HepG2 (cell line): ENCODE results near the gene BEST2. TPM values are rescaled to one million over a fixed set of nuclear protein-coding genes. Genes with fewer than 3 reads are reported as not detected.

Source experiments
- DNMT3B ChIP-seq: conservative IDR thresholded peaks from 2 replicates; pipeline ENCODE4 v1.6.1; 2016; ENCODE audit warnings: missing biosample characterization, control low read depth
- GABPA ChIP-seq, 2 experiments: IDR thresholded peaks; 2 replicates each; pipeline ENCODE4 v1.6.1; 2011 to 2016; ENCODE audit warnings: low read depth in 2 of 2, low read length in 1 of 2, missing biosample characterization in 1 of 2, missing genetic modification characterization in 1 of 2
- HINFP ChIP-seq: sonication (generic); formaldehyde crosslinking; IDR thresholded peaks from 2 replicates; pipeline ENCODE4 v1.4.0; 2020; ENCODE audit warnings: low read depth, mild to moderate bottlenecking, missing genetic modification reagents
- NFATC3 ChIP-seq: sonication (generic); formaldehyde crosslinking; IDR thresholded peaks from 2 replicates; pipeline ENCODE4 v1.5.1; 2020; ENCODE audit warnings: mild to moderate bottlenecking, missing genetic modification reagents
- RCOR2 ChIP-seq: IDR thresholded peaks from 2 replicates; pipeline ENCODE4 v1.6.1; 2016; ENCODE audit warnings: missing biosample characterization, missing genetic modification reagents
- SOX13 ChIP-seq, 3 experiments: fragments of 450-650 bp in 1 of 3; sonication (generic) in 1 of 3; formaldehyde crosslinking in 1 of 3; IDR thresholded peaks in 2 of 3; conservative IDR thresholded peaks in 1 of 3; 2 replicates each; pipeline versions ENCODE4 v1.5.0 to v1.6.1; 2016 to 2020; ENCODE audit warnings: antibody characterized with exemption in 1 of 3, mild to moderate bottlenecking in 1 of 3, missing compliant biosample characterization in 1 of 3, missing genetic modification reagents in 1 of 3, moderate library complexity in 1 of 3
- SP4 ChIP-seq: sonication (generic); formaldehyde crosslinking; IDR thresholded peaks from 2 replicates; pipeline ENCODE4 v1.8.1; 2023; ENCODE audit warnings: mild to moderate bottlenecking, missing genetic modification reagents
- YY1 ChIP-seq: IDR thresholded peaks from 2 replicates; pipeline ENCODE4 v1.6.1; 2011; ENCODE audit warnings: low read length, low read depth, moderate library complexity, mild to moderate bottlenecking; ENCODE audit not compliant: insufficient read depth, insufficient replicate concordance
- ZBTB49 ChIP-seq: sonication (generic); formaldehyde crosslinking; IDR thresholded peaks from 2 replicates; pipeline ENCODE4 v1.4.0; 2020; ENCODE audit warnings: missing genetic modification reagents, borderline replicate concordance
- ZFP1 ChIP-seq: IDR thresholded peaks from 2 replicates; pipeline ENCODE4 v1.6.1; 2016
- ZNF136 ChIP-seq: sonication (generic); formaldehyde crosslinking; IDR thresholded peaks from 2 replicates; pipeline ENCODE4 v1.8.1; 2022; ENCODE audit warnings: low read depth, mild to moderate bottlenecking, moderate library complexity, missing genetic modification reagents
- ZNF589 ChIP-seq: sonication (generic); formaldehyde crosslinking; conservative IDR thresholded peaks from 2 replicates; pipeline ENCODE4 v1.8.0; 2022; ENCODE audit warnings: mild to moderate bottlenecking, moderate library complexity, missing genetic modification reagents
- polyA plus RNA-seq, 8 experiments: library from polyadenylated mRNA; depleted of rRNA in 3 of 8; stranded (reverse) in 7 of 8; unstranded in 1 of 8; fragments of >200 nt; fragmentation: Illumina TruSeq in 4 of 8; extraction: Trizol in 4 of 8; gene quantifications; 2 replicates each; pipeline versions ENCODE4 v1.2.1 to v1.2.3, GENCODE V29; 2011 to 2016; ENCODE audit warnings: low read depth in 4 of 8, missing spikeins in 1 of 8, mixed read lengths in 1 of 8; ENCODE audit not compliant: insufficient read depth in 1 of 8
- total RNA-seq, 5 experiments: library from RNA; depleted of rRNA; stranded (reverse); fragments of >200 nt; fragmentation: Illumina TruSeq; extraction: Trizol; gene quantifications; 2 replicates each; pipeline ENCODE4 v1.2.3, GENCODE V29; 2016; ENCODE audit warnings: low read depth in 1 of 5
- TF ChIP-seq, protein P1 (sequence below): sonication (generic); formaldehyde crosslinking; IDR thresholded peaks from 2 replicates; pipeline ENCODE4 v1.8.1; 2023; ENCODE audit warnings: mild to moderate bottlenecking, moderate library complexity, missing genetic modification reagents
- TF ChIP-seq, protein P2 (sequence below), 2 experiments: fragments of 450-650 bp in 1 of 2; sonication (generic) in 1 of 2; formaldehyde crosslinking; IDR thresholded peaks; 2 replicates each; pipeline versions ENCODE4 v1.5.0 to v1.8.0; 2020 to 2022; ENCODE audit warnings: mild to moderate bottlenecking in 1 of 2, missing genetic modification reagents in 1 of 2
- TF ChIP-seq, protein P3 (sequence below): sonication (generic); formaldehyde crosslinking; IDR thresholded peaks from 2 replicates; pipeline ENCODE4 v1.5.1; 2020; ENCODE audit warnings: missing genetic modification reagents, mild to moderate bottlenecking, borderline replicate concordance
- TF ChIP-seq, protein P4 (sequence below): sonication (generic); formaldehyde crosslinking; IDR thresholded peaks from 2 replicates; pipeline ENCODE4 v1.4.0; 2020; ENCODE audit warnings: missing genetic modification reagents

The BEST2 gene
- total and polyA plus RNA-seq, 2 of the 13 experiments (the other 11 are each of a cell fraction or from before 2014, with no cell fraction given), result not detected

DNA sequence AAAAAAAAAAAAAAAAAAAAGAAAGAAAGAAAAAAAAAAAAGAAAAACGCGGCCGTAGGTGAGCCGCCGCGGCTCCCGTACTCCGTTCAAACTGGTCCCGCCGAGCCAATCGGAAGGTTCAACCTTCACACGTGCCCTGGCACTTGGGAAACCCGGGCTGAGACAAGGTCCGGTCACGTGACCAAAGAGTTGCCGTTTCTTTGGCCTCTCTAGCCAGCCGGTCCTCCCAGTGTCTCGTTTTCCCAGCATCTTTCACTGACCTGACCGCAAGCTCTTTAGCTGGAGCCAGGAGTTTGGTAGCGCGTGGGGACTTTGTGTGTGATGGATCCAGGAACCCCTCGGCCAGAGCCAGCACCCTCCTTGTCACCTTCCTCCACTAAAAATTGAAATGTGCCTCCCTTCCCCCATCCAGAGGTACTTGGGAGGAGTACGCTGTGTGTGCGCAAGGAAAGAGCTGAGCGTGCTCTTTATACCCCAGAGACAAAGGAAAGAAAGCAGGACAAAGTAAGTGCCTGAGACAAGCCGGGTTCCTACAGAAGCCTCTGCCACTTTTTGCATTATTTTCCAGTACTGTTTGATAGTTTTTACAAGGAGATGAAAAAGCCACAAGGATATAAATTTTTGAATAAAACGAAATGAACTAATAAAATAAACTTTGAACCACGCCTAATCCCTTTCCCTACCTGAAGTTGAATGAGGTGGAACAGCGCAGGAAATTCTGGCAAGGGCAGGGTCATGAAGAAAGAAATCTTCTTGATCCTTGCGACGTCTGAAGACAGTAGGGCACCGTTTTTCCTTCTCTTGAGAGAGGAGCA is 28.8 kb upstream of the BEST2 start (continued):
- TF ChIP-seq NFATC3 (CRISPR knock-in tag), result no peak
- TF ChIP-seq ZNF136 (CRISPR knock-in tag), result no peak
- TF ChIP-seq, protein P1, sequence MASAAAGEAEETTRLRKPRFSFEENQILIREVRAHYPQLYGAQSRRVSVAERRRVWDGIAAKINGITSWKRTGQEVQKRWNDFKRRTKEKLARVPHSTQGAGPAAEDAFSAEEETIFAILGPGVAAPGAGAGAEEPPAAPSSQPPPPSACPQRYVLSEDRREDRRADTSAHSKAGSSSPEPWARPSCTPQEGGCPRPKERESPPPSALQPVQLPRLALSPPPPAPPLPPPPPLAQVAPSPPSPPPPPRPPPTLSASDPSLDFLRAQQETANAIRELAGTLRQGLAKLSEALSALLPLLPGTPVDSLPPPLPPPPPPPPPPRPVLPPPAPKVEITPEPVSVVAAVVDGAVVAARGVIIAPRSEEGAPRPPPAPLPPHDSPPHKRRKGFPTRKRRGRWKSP (CRISPR knock-in tag), result 0 out of 2 replicates have a peak, but pooled peaks have one; percentile 24
- TF ChIP-seq SOX13 (IDR thresholded peaks at IDR 0.05), result no peak
- TF ChIP-seq SOX13 (CRISPR knock-in tag; conservative IDR thresholded peaks at IDR 0.05 in 1 of 2, IDR thresholded peaks at IDR 0.05 in 1 of 2), result peak in 1 of 2 experiments; percentile 40; a peak in 1 of 4 replicates
- TF ChIP-seq ZBTB49 (CRISPR knock-in tag), result no peak
- TF ChIP-seq RCOR2, result no peak
- peak; percentile 56 for TF ChIP-seq YY1
- TF ChIP-seq HINFP (CRISPR knock-in tag), result 0 out of 2 replicates have a peak, but pooled peaks have one; percentile 56
- TF ChIP-seq, protein P2, sequence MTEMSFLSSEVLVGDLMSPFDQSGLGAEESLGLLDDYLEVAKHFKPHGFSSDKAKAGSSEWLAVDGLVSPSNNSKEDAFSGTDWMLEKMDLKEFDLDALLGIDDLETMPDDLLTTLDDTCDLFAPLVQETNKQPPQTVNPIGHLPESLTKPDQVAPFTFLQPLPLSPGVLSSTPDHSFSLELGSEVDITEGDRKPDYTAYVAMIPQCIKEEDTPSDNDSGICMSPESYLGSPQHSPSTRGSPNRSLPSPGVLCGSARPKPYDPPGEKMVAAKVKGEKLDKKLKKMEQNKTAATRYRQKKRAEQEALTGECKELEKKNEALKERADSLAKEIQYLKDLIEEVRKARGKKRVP (CRISPR knock-in tag; IDR thresholded peaks at IDR 0.05), result no peak
- TF ChIP-seq, protein P3, sequence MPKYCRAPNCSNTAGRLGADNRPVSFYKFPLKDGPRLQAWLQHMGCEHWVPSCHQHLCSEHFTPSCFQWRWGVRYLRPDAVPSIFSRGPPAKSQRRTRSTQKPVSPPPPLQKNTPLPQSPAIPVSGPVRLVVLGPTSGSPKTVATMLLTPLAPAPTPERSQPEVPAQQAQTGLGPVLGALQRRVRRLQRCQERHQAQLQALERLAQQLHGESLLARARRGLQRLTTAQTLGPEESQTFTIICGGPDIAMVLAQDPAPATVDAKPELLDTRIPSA (CRISPR knock-in tag), result no peak
- TF ChIP-seq ZNF589 (CRISPR knock-in tag), result no peak
- TF ChIP-seq ZFP1 (CRISPR knock-in tag), result no peak
- TF ChIP-seq GABPA (IDR thresholded peaks at IDR 0.05; ENCODE audit: low read depth, low read length), result peak; percentile 57
- TF ChIP-seq GABPA (CRISPR knock-in tag; IDR thresholded peaks at IDR 0.05; ENCODE audit: low read depth), result peak; percentile 93
- TF ChIP-seq SP4, result peak; percentile 29; the same call in 1 of the 2 replicates
- TF ChIP-seq, protein P4, sequence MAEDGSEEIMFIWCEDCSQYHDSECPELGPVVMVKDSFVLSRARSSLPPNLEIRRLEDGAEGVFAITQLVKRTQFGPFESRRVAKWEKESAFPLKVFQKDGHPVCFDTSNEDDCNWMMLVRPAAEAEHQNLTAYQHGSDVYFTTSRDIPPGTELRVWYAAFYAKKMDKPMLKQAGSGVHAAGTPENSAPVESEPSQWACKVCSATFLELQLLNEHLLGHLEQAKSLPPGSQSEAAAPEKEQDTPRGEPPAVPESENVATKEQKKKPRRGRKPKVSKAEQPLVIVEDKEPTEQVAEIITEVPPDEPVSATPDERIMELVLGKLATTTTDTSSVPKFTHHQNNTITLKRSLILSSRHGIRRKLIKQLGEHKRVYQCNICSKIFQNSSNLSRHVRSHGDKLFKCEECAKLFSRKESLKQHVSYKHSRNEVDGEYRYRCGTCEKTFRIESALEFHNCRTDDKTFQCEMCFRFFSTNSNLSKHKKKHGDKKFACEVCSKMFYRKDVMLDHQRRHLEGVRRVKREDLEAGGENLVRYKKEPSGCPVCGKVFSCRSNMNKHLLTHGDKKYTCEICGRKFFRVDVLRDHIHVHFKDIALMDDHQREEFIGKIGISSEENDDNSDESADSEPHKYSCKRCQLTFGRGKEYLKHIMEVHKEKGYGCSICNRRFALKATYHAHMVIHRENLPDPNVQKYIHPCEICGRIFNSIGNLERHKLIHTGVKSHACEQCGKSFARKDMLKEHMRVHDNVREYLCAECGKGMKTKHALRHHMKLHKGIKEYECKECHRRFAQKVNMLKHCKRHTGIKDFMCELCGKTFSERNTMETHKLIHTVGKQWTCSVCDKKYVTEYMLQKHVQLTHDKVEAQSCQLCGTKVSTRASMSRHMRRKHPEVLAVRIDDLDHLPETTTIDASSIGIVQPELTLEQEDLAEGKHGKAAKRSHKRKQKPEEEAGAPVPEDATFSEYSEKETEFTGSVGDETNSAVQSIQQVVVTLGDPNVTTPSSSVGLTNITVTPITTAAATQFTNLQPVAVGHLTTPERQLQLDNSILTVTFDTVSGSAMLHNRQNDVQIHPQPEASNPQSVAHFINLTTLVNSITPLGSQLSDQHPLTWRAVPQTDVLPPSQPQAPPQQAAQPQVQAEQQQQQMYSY, result peak; percentile 16; the same call in 1 of the 2 replicates
- TF ChIP-seq DNMT3B (CRISPR knock-in tag), result 0 out of 2 replicates have a peak, but pooled peaks have one; percentile 24
